Measurements from ENCODE around the gene ACTL8.

ACTL8 gene

GRCh38 chr1:17739050-17739449, 16.1 kb upstream of the ACTL8 start:
- Histone ChIP-seq H3K36me3 (replicated peaks; ENCODE audit: low read depth, low read length) (no peaks in the 10 kb centered on the region), H3K27me3 (ENCODE audit: low read depth, low read length) (peaks cover 11% of the 10 kb centered on the region), H3K4me2 (ENCODE audit: low read length) (no peak overlapping the region), H3K79me2 (ENCODE audit: low read length) (no peaks in the 10 kb centered on the region), H2AFZ (ENCODE audit: low read depth, low read length) (no peak overlapping the region), H3K9me3 (ENCODE audit: insufficient read depth, low read length) (no peaks in the 10 kb centered on the region), H4K20me1 (ENCODE audit: insufficient read depth, low read length) (no peaks in the 10 kb centered on the region), H3K27ac (ENCODE audit: low read length) (no peak overlapping the region), H3K4me3 (ENCODE audit: low read length) (no peak overlapping the region), H3K4me1 (ENCODE audit: low read length) (no peaks in the 10 kb centered on the region), H3K9ac (ENCODE audit: low read length) (no peak overlapping the region)
- TF ChIP-seq CTCF (IDR thresholded peaks at IDR 0.05; ENCODE audit: low read depth, low read length) (no peak), EZH2phosphoT487 (IDR thresholded peaks at IDR 0.05; ENCODE audit: low read depth) (no peak)

- Histone ChIP-seq H3K79me2 (ENCODE audit: low read length) (no peaks in the 10 kb centered on the region), H3K9ac (ENCODE audit: low read length) (no peak overlapping the region), H3K36me3 (replicated peaks; ENCODE audit: low read depth, low read length) (no peaks in the 10 kb centered on the region), H3K9me3 (ENCODE audit: insufficient read depth, low read length) (no peaks in the 10 kb centered on the region), H3K27ac (ENCODE audit: low read length) (no peak overlapping the region), H3K4me1 (ENCODE audit: low read length) (no peaks in the 10 kb centered on the region), H4K20me1 (ENCODE audit: insufficient read depth, low read length) (no peaks in the 10 kb centered on the region), H2AFZ (ENCODE audit: low read depth, low read length) (no peak overlapping the region), H3K4me2 (ENCODE audit: low read length) (no peak overlapping the region), H3K4me3 (ENCODE audit: low read length) (no peak overlapping the region), H3K27me3 (ENCODE audit: low read depth, low read length) (peaks cover 15% of the 10 kb centered on the region)
- TF ChIP-seq CTCF (IDR thresholded peaks at IDR 0.05; ENCODE audit: low read depth, low read length) (no peak), EZH2phosphoT487 (IDR thresholded peaks at IDR 0.05; ENCODE audit: low read depth) (no peak)
Measured at GRCh38 chr1:17741052-17741451, 14.1 kb upstream of the ACTL8 start.

GRCh38 chr1:17742583-17742982, 12.6 kb upstream of the ACTL8 start:
- Histone ChIP-seq H3K36me3 (replicated peaks; ENCODE audit: low read depth, low read length) (no peaks in the 10 kb centered on the region), H3K4me2 (ENCODE audit: low read length) (no peak overlapping the region), H3K27me3 (ENCODE audit: low read depth, low read length) (peaks cover 15% of the 10 kb centered on the region), H3K4me1 (ENCODE audit: low read length) (no peaks in the 10 kb centered on the region), H4K20me1 (ENCODE audit: insufficient read depth, low read length) (no peaks in the 10 kb centered on the region), H2AFZ (ENCODE audit: low read depth, low read length) (no peak overlapping the region), H3K4me3 (ENCODE audit: low read length) (no peak overlapping the region), H3K27ac (ENCODE audit: low read length) (no peak overlapping the region), H3K9ac (ENCODE audit: low read length) (no peak overlapping the region), H3K9me3 (ENCODE audit: insufficient read depth, low read length) (no peaks in the 10 kb centered on the region), H3K79me2 (ENCODE audit: low read length) (no peaks in the 10 kb centered on the region)
- no peak for TF ChIP-seq EZH2phosphoT487 (IDR thresholded peaks at IDR 0.05; ENCODE audit: low read depth)
- TF ChIP-seq CTCF (IDR thresholded peaks at IDR 0.05; ENCODE audit: low read depth, low read length): no peak

- TF ChIP-seq EZH2phosphoT487 (IDR thresholded peaks at IDR 0.05; ENCODE audit: low read depth) (no peak), CTCF (IDR thresholded peaks at IDR 0.05; ENCODE audit: low read depth, low read length) (no peak)
- no peaks in the 10 kb centered on the region for H3K79me2 ChIP-seq (ENCODE audit: low read length)
- no peak overlapping the region for H2AFZ ChIP-seq (ENCODE audit: low read depth, low read length)
- H3K4me2 ChIP-seq (ENCODE audit: low read length): no peak overlapping the region
- H3K9ac ChIP-seq (ENCODE audit: low read length): no peak overlapping the region
- no peaks in the 10 kb centered on the region for H3K36me3 ChIP-seq (replicated peaks; ENCODE audit: low read depth, low read length)
- H4K20me1 ChIP-seq (ENCODE audit: insufficient read depth, low read length): no peaks in the 10 kb centered on the region
- peaks cover 15% of the 10 kb centered on the region for H3K27me3 ChIP-seq (ENCODE audit: low read depth, low read length)
- no peaks in the 10 kb centered on the region for H3K4me1 ChIP-seq (ENCODE audit: low read length)
- no peaks in the 10 kb centered on the region for H3K9me3 ChIP-seq (ENCODE audit: insufficient read depth, low read length)
- no peak overlapping the region for H3K27ac ChIP-seq (ENCODE audit: low read length)
- no peak overlapping the region for H3K4me3 ChIP-seq (ENCODE audit: low read length)
Measured at GRCh38 chr1:17743008-17743647, 12.0 kb upstream of the ACTL8 start.
